GM15510 (cell line): ENCODE measurements around the gene TOP2A.

Source experiments
- POLR2A ChIP-seq: IDR thresholded peaks from 3 replicates; pipeline ENCODE4 v1.6.1; 2011; ENCODE audit warnings: borderline replicate concordance; ENCODE audit not compliant: insufficient read length; ENCODE audit errors: extremely low read depth

The TOP2A gene

DNA sequence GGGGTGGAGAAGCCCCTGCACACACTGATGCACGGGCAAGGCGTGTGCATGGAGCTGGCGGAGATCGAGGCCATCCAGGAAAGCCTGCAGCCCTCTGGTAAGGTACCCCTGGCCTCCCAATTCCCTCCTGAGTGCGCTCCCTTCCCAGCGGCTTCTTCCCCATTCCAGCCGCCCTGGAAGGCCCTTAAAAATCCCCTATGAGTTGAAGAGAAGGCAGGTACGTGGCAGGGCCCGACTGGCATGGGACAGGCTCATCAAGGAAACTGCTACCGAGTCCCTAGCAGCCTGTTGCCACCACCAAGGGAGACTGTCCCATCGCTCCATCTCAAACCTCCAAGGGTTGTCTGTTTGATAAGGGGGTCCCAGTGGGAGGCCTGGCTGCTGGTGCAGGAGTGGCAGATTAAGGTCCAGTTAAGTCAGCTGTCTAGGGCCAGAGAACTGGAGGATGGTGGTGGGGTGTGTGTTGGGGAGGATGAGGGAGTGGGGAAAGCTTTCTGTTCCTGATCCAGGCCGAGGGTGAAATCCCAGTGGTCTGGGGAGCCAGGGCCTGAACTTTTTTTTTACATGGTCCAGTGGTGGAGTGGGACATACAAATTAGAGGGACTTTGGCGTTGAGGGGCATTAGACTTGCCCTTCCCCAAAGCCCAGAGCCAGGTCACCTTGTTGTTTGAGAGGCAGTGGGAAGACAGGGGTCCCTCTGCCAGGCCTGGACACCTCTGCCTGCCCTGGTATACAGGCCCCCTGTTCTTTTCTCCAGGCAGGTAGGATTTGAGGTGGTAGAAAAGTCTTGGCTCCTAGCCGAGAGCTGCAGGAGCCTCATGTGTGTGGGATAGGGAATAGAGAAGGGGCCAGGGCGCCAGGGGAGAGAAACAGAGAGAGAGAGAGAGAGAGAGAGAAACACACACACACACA is 26.5 kb upstream of the TOP2A start:
- no peak for TF ChIP-seq POLR2A

DNA sequence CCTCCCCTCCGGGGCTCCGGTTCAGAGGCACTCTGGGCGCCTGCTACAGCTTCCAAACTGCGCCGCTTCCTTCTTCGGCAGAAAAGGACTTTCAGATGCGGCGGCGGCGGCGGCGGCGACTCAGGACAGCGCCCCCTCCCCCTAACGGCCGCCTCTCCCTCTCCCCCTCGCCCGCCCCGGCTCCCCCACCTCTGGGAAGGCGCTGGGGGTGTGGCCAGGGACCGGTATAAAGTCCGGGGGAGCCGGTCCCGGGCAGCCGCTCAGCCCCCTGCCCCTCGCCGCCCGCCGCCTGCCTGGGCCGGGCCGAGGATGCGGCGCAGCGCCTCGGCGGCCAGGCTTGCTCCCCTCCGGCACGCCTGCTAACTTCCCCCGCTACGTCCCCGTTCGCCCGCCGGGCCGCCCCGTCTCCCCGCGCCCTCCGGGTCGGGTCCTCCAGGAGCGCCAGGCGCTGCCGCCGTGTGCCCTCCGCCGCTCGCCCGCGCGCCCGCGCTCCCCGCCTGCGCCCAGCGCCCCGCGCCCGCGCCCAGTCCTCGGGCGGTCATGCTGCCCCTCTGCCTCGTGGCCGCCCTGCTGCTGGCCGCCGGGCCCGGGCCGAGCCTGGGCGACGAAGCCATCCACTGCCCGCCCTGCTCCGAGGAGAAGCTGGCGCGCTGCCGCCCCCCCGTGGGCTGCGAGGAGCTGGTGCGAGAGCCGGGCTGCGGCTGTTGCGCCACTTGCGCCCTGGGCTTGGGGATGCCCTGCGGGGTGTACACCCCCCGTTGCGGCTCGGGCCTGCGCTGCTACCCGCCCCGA is 25.7 kb upstream of the TOP2A start, which contains the start of gene IGFBP4:
Gene IGFBP4, plus strand, starts transcription at position 255 of the 792 bp plus-strand sequence. Its CDS starts 286 bp downstream, at position 541.
- no peak for TF ChIP-seq POLR2A

GRCh38 chr17:40442392-40443195 is 24.9 kb upstream of the TOP2A start:
- TF ChIP-seq POLR2A: no peak

DNA sequence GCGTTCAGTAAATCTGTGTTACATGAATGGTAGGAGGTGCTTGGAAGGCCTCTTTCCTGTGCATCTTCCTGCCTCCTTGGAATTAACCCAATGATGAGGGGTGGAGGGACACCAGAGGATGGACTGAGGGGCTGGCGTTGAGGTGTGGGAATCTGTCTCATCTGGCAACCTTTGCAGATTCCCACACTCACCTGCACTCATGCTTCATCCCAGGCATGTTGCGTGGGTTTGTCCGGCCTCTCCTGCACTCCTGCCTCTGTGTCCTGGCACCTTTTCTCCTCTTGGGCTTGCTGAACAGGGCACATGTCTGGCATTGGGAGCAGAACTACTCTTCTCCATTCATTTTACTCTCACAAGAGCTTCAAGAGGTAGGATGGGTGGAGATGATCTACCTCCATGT is 22.5 kb upstream of the TOP2A start:
- no peak for TF ChIP-seq POLR2A

GRCh38 chr17:40437095-40437732 is 19.5 kb upstream of the TOP2A start:
- no peak for TF ChIP-seq POLR2A

GRCh38 chr17:40436636-40437035 is 18.9 kb upstream of the TOP2A start:
- TF ChIP-seq POLR2A: no peak

GRCh38 chr17:40433551-40434415 is 16.1 kb upstream of the TOP2A start:
- no peak for TF ChIP-seq POLR2A

GRCh38 chr17:40432864-40433528 is 15.3 kb upstream of the TOP2A start:
- TF ChIP-seq POLR2A: no peak

DNA sequence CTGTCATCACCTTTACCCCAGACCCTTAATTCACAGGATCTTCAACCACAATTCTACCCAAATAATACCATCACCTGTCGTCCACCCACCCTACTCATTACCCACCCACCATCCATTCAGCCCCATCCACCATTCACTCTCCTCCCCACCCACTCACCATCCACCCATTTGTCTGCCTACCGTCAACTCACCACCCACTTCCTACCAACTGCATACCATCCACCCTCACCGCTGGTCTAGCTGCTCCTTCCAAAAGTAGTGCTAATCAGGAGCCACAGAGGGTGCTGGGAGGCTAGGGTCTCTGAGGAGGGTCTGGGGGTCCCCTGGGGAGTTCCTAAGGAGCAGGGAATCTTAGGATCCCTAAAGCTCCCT is 13.5 kb upstream of the TOP2A start:
- no peak for TF ChIP-seq POLR2A

GRCh38 chr17:40430272-40431230 is 12.9 kb upstream of the TOP2A start:
- no peak for TF ChIP-seq POLR2A

DNA sequence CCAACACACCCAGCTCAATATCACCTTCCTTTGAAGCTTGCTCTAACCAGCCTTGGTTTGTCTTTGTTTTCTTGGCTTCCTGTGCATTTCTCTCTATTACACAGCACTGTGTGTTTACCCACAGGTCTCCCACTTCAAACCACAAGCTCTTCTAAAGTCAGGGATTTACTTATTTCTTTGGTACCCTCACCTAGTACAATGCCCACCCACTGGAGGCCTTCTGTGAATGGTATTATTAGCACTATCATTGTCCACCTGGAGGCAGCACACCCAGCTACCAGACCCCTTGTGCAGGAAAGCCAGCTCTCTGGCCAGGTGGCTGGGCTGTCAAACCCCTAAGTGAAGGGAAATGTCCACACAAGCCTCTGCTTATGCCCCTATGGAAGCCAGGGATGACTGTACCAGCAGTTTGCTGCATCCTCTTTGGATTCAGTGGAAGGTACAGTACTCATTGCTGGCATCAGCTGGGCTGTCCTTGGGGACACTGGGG is 9.4 kb upstream of the TOP2A start:
- no peak for TF ChIP-seq POLR2A

DNA sequence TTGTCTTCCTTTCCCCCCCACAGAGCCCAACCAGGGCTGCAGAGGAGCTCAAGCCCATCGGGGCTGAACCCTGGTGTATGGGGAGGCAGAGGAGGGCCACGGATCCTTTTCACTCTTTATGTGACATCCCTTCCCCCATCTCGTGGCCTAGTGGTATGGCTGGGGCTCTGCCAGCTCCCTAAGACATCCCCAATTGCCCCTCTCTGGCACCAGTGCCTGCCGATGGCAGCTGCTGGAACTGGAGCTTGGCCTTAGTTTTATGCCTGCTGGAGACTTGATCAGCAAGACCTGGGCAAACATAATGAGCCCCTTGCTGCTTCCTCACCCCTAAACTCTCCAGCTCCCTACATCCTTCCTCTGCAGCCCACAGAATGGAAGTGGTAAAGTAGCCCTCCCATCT is 8.0 kb upstream of the TOP2A start:
- no peak for TF ChIP-seq POLR2A
